GM04504 (cell line): Measurements from ENCODE around the gene YY1.

Experiments used
- DNase-seq: peaks from one replicate; pipeline ENCODE4 v3.0.0-alpha.2; 2012; ENCODE audit warnings: low read depth

The YY1 gene

GRCh38 chr14:100313464-100314230 is 74.7 kb downstream of the YY1 start:
- DNase-seq: no peak

GRCh38 chr14:100314724-100315123 is 75.8 kb downstream of the YY1 start:
- DNase-seq: no peak

DNA sequence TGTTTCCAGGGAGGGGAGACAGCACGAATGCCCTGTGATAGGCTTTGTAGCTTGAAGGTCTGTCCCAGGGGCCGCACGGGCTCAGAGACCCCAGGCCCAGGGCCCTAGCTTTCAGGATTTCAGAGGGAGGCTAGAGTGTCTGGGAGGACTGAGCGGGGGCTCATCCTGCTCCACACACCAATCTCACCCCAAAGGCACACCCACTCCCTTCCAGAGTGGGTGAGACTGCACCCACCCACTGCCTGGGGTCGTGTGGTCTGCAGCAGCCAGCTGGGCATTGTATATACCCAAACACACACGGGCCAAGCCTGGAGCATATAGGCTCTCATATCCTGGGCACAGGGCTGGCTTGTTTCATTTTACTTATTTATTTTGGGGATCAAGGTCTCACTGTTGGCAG is 78.4 kb downstream of the YY1 start:
- DNase-seq: no peak

- DNase-seq: no peak
These were observed 79.2 kb downstream of the YY1 start for GRCh38 chr14:100317912-100318808.

DNA sequence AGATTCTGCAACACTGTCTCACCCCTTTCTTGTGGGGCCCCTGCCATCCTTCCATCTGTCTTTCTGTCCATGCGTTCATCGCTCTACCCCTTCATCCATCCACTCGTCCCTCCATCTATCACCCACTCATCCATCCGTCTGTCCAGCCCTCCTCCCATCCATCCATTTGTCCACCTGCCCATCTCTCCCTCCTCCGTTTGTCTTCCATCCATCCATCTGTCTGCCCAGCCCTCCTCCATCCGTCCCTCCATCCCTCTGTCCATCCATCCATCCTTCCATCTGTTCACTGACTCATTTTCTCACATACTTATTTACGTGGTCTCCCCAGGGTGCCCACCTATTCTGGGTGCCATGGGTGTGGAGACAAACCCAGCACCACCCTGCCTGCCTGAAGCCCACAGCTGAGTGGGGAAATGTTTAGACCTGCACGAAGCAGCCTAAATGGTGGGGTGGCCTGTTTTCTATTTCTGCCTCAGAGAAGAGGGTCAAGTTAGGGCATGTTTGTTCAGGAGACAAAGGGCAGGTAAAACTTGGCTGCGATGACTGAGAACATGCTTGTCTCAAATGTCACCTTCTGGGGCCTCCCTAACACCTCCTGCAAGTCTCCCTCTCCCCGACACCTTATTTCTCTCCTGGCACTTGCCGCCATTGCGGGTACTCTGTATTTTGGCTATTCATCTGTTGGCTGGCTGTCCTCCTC is 81.4 kb downstream of the YY1 start:
- DNase-seq: no peak

GRCh38 chr14:100321473-100322137 is 82.7 kb downstream of the YY1 start:
- DNase-seq: no peak

GRCh38 chr14:100322138-100322957 is 83.4 kb downstream of the YY1 start:
- DNase-seq: no peak

DNA sequence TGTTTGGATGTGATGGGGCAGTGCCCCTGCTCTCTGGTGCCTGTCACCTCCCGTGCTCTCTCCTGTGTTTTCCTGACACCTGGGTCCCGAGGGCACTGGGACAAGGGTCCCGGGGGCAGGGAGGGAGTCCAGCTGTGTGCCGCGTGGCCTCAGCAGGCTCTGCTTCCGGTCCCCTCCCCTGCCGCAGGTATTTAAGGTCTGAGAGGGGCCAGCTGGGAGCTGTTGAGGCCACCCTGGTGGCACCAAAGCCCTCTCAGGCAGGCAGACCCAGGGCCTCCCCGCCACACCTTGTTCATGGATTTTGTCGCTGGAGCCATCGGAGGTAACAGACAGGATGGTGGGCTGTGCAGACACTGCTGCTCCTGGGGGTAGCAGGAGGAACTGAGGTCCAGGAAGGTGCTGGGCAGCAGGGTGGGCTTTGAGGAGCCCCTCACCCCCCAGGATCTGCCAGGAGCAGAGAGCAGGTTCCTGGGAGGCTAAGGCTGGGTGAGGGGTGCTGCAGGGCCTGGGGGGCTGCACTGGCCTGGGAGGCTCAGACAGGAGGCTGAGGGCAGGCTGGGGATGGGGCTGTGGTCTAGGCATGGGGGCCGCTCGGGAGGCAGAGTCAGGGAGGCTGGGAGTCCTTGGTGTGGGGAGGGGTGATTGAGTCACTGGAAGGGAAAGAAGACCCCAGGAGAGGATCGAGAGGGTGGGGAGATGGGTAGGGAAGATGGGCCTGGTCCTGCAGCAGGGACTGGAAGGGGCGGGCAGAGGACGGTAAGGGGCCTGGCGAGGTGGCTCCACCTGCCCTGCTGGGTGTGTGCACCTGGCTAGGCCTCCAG is 84.4 kb downstream of the YY1 start, which contains the start of gene SLC25A47:
Gene SLC25A47 (plus strand): TSS at position 219 of the 821 bp plus-strand sequence. CDS start 76 bp downstream, at position 295.
- no peak for DNase-seq

DNA sequence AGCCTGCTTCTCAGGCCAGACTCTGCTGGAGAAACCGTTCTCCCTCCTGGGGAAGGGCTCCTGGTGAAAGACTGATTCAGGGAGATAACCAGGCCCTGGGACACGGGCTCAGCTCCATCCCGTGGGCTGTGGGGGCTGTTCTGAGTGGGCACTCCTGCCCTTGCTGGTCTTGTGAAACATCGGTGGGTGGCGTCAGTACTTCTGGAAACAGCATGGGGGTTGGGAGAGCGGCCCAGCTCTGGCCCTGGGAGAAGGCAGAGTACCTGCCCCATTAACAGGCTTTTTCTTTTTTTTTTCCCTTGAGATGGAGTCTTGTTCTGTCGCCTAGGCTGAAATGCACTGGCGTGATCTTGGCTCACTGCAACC is 85.0 kb downstream of the YY1 start:
- DNase-seq: no peak

GRCh38 chr14:100325231-100325632 is 86.3 kb downstream of the YY1 start:
- no peak for DNase-seq

- no peak for DNase-seq
These were observed 87.0 kb downstream of the YY1 start for GRCh38 chr14:100325958-100326357.

DNA sequence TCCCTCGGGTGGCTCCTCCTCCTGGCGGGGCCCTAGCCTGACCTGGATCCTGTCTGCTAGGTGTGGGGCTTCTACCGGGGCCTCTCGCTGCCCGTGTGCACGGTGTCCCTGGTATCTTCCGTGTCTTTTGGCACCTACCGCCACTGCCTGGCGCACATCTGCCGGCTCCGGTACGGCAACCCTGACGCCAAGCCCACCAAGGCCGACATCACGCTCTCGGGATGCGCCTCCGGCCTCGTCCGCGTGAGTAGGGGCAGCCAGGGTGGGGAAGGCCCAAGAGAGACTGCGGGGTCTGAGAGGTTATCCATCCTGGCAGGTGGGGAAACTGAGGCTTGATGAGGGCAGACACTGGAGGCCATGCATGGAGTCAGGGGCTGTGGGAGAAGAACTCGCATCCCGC is 88.2 kb downstream of the YY1 start:
- no peak for DNase-seq

- no peak for DNase-seq
These were observed 89.7 kb downstream of the YY1 start for GRCh38 chr14:100328495-100329163.

GRCh38 chr14:100329233-100330006 is 90.5 kb downstream of the YY1 start:
- DNase-seq: no peak

- no peak for DNase-seq
These were observed 91.0 kb downstream of the YY1 start for GRCh38 chr14:100330007-100330344.

DNA sequence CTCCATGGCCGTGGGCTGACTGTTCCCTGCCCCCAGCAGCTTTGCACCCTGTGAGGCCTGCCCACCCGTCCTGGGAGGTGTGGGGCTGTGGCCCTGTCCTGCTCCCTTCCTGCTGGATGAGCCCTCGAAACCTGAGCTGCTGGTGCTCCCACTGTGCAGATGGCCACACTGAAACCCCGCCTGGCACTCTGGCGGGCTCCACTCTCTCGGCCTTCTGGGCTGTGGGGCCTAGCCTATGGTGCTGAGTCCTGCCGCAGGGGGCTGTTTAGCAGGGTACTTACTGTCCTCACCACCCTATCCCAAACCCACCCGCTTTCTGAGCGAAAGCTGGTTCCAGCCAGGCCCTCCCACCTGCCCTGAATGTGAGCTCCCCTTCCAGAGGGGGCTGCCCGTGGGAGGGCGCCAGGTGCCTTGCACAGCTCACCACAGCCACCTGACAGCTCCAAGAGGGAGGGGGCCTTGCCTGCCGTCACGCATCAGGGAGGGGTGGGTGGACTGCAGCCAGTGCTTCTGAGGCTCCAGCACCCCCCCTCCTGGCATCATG is 91.5 kb downstream of the YY1 start:
- no peak for DNase-seq

DNA sequence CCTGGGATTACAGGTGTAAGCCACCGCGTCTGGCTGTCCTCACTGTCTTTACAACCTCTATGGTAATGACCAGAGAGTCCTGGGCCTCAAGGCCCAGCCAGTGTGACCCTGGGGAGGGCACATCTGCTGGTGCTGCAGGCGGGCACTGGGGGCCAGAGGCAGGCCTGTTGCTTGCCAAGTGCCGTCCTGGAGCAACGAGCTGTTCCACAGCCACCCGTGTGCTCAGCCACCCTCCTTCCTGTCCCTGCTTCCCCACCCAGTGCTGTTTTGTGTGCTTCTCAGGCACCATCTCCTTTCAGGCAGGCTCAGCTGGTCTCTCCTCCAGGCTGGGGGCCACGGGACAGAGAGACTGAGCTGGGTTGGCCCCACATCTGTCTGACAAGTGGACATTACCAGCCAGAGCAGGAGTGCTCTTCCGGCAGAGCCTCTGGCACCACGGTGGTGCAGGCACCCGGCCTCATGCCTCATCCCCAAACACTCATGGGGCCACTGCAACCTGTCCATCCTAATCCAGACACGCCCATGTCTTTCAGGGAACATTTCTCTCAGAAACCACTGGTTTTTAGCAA is 93.2 kb downstream of the YY1 start:
- no peak for DNase-seq
